Measurements from ENCODE around the gene TNFAIP1. TPM values are rescaled to one million over a fixed set of nuclear protein-coding genes. Genes with fewer than 3 reads are reported as not detected.

Gene TNFAIP1
- total RNA-seq, 4 donors from 2014 or later = 25.6 to 137 (median 49.4) TPM

- H3K27ac ChIP-seq = no peak overlapping the region
- no peak overlapping the region for H3K4me3 ChIP-seq
- WGBS, 2 donors (ENCODE audit: low coverage in 1 of 2) = 84% methylated on average over 2 of the region's 2 CpGs; no CpG with 5 or more reads in 1 of the 2 donors
- no peaks in the 10 kb centered on the region for H3K9me3 ChIP-seq
- TF ChIP-seq POLR2A (IDR thresholded peaks at IDR 0.05) (no peak), EP300 (IDR thresholded peaks at IDR 0.05; ENCODE audit: low read depth) (no peak), POLR2AphosphoS5 (IDR thresholded peaks at IDR 0.05) (no peak), CTCF (IDR thresholded peaks at IDR 0.05) (no peak)
- H3K4me1 ChIP-seq = no peaks in the 10 kb centered on the region
- peaks cover 0 to 10% (median 2%) of the 10 kb centered on the region in 4 donors for H3K36me3 ChIP-seq
- DNase-seq = no peak
- in situ Hi-C loops (cut with MboI; ENCODE audit: low pct_ligation_motif_present in 1 of 4, low pct_unique_long_range_greater_than_20kb in 1 of 4, low sequenced_read_pairs in 3 of 4) = no loop called here
- intact Hi-C loops (cut with DNase I; ENCODE audit: low total_unique reads) = no loop called here
- H3K27me3 ChIP-seq = no peaks in the 10 kb centered on the region
Measured at GRCh38 chr17:28395426-28395825, 59.9 kb downstream of the TNFAIP1 start.

- TF ChIP-seq POLR2A (IDR thresholded peaks at IDR 0.05) = no peak
- no peak for TF ChIP-seq POLR2AphosphoS5 (IDR thresholded peaks at IDR 0.05)
- no peak for TF ChIP-seq CTCF (IDR thresholded peaks at IDR 0.05)
- no peak for TF ChIP-seq EP300 (IDR thresholded peaks at IDR 0.05; ENCODE audit: low read depth)
Measured at GRCh38 chr17:28395968-28396367, 60.4 kb downstream of the TNFAIP1 start.

More at GRCh38 chr17:28395968-28396367, 60.4 kb downstream of the TNFAIP1 start:
- no peak overlapping the region for H3K4me3 ChIP-seq
- H3K4me1 ChIP-seq = no peaks in the 10 kb centered on the region
- H3K27me3 ChIP-seq = no peaks in the 10 kb centered on the region
- WGBS, 2 donors (ENCODE audit: low coverage in 1 of 2) = 86% methylated on average over 4 of the region's 6 CpGs; no CpG with 5 or more reads in 1 of the 2 donors
- H3K9me3 ChIP-seq = no peaks in the 10 kb centered on the region
- no peak for DNase-seq
- intact Hi-C loops (cut with DNase I; ENCODE audit: low total_unique reads) = no loop called here
- in situ Hi-C loops (cut with MboI; ENCODE audit: low pct_ligation_motif_present in 1 of 4, low pct_unique_long_range_greater_than_20kb in 1 of 4, low sequenced_read_pairs in 3 of 4) = no loop called here
- H3K27ac ChIP-seq = no peak overlapping the region
- H3K36me3 ChIP-seq = peaks cover 0 to 4% (median 2%) of the 10 kb centered on the region in 4 donors

Other genes starting within 250 kb of the TNFAIP1 start
- gene TMEM97, start 16.6 kb upstream of the TNFAIP1 start, total RNA-seq = 10 to 100 TPM in 1 of 4 donors, 1 to 10 TPM in 2, not detected in 1; 4.5 to 57.7 (median 8.9) TPM
- gene IFT20, start 289 bp upstream of the TNFAIP1 start, total RNA-seq = 10 to 100 TPM in 3 of 4 donors, 1 to 10 TPM in 1; 7.2 to 46.0 (median 32.4) TPM
- 10 to 100 TPM; 54.9 to 95.3 (median 66.5) TPM for gene POLDIP2, start 21.8 kb downstream of the TNFAIP1 start, total RNA-seq
- gene SEBOX, start 29.4 kb downstream of the TNFAIP1 start, total RNA-seq = not detected
- gene VTN, start 34.5 kb downstream of the TNFAIP1 start, total RNA-seq = not detected
- 10 to 100 TPM in 2 of 4 donors, 1 to 10 TPM in 2; 6.0 to 22.1 (median 9.5) TPM for gene SARM1, start 35.9 kb downstream of the TNFAIP1 start, total RNA-seq
- gene SLC46A1, start 70.5 kb downstream of the TNFAIP1 start, total RNA-seq = 10 to 100 TPM in 2 of 4 donors, 1 to 10 TPM in 2; 7.5 to 15.9 (median 11.0) TPM
- gene SLC13A2, start 137.9 kb downstream of the TNFAIP1 start, total RNA-seq = 10 to 100 TPM in 3 of 4 donors, not detected in 1; 49.7 to 95.0 (median 50.3) TPM
- under 1 TPM in 2 of 4 donors, not detected in 2; 0.14 to 0.32 TPM for gene FOXN1, start 170.6 kb downstream of the TNFAIP1 start, total RNA-seq
- 10 to 100 TPM; 16.4 to 52.4 (median 32.8) TPM for gene UNC119, start 216.9 kb downstream of the TNFAIP1 start, total RNA-seq
- 100 to 1,000 TPM in 2 of 4 donors, 10 to 100 TPM in 2; 18.1 to 182 (median 87.6) TPM for gene PIGS, start 235.8 kb downstream of the TNFAIP1 start, total RNA-seq
- 10 to 100 TPM in 2 of 4 donors, 1 to 10 TPM in 2; 3.0 to 46.1 (median 18.7) TPM for gene ALDOC, start 241.1 kb downstream of the TNFAIP1 start, total RNA-seq